ENCODE data around the gene NAALADL2. TPM values are rescaled to one million over a fixed set of nuclear protein-coding genes. Genes with fewer than 3 reads are reported as not detected.

NAALADL2 gene
- total and polyA plus RNA-seq, 2 experiments from 2014 or later, result 3.4 to 15.3 TPM

- Histone ChIP-seq H3K4me2 (no peak overlapping the region), H3K4me3 (no peak overlapping the region), H3K9me3 (ENCODE audit: low read depth) (no peaks in the 10 kb centered on the region), H2AFZ (no peak overlapping the region), H3K9me2 (replicated peaks; ENCODE audit: insufficient read depth) (no peaks in the 10 kb centered on the region), H3K27ac (no peak overlapping the region), H3K79me2 (no peaks in the 10 kb centered on the region), H3K27me3 (no peaks in the 10 kb centered on the region), H4K20me1 (ENCODE audit: insufficient read depth, poor library complexity, severe bottlenecking) (no peaks in the 10 kb centered on the region), H3K36me3 (replicated peaks; ENCODE audit: insufficient read depth, low read depth) (no peaks in the 10 kb centered on the region), H3K4me1 (ENCODE audit: insufficient read depth) (no peaks in the 10 kb centered on the region)
- no peak for TF ChIP-seq EZH2 (IDR thresholded peaks at IDR 0.05; ENCODE audit: borderline replicate concordance)
- TF ChIP-seq CTCF (IDR thresholded peaks at IDR 0.05; ENCODE audit: poor library complexity), result no peak
- TF ChIP-seq EZH2phosphoT487 (IDR thresholded peaks at IDR 0.05; ENCODE audit: low read depth, severe bottlenecking, unreplicated experiment), result no peak
- DNase-seq (ENCODE audit: low spot score), result no peak
Observed at GRCh38 chr3:175792245-175792644, 933.1 kb downstream of the NAALADL2 start.

GRCh38 chr3:175798326-175798725 lies 939.2 kb downstream of the NAALADL2 start:
- Histone ChIP-seq H2AFZ (no peak overlapping the region), H3K36me3 (replicated peaks; ENCODE audit: insufficient read depth, low read depth) (no peaks in the 10 kb centered on the region), H3K27ac (no peak overlapping the region), H4K20me1 (ENCODE audit: insufficient read depth, poor library complexity, severe bottlenecking) (no peaks in the 10 kb centered on the region), H3K4me2 (no peak overlapping the region), H3K79me2 (no peaks in the 10 kb centered on the region), H3K9me3 (ENCODE audit: low read depth) (no peaks in the 10 kb centered on the region), H3K9me2 (replicated peaks; ENCODE audit: insufficient read depth) (no peaks in the 10 kb centered on the region), H3K4me1 (ENCODE audit: insufficient read depth) (no peaks in the 10 kb centered on the region), H3K4me3 (no peak overlapping the region), H3K27me3 (no peaks in the 10 kb centered on the region)
- no peak for DNase-seq (ENCODE audit: low spot score)
- TF ChIP-seq CTCF (IDR thresholded peaks at IDR 0.05; ENCODE audit: poor library complexity) (no peak), EZH2phosphoT487 (IDR thresholded peaks at IDR 0.05; ENCODE audit: low read depth, severe bottlenecking, unreplicated experiment) (no peak), EZH2 (IDR thresholded peaks at IDR 0.05; ENCODE audit: borderline replicate concordance) (no peak)

GRCh38 chr3:175805825-175806224 lies 946.7 kb downstream of the NAALADL2 start:
- 81% methylated on average over 2 of the region's 2 CpGs for WGBS (ENCODE audit: low lambda C conversion rate, missing lambda C conversion rate)
- DNase-seq (ENCODE audit: low spot score), result no peak
- no peak for TF ChIP-seq EZH2phosphoT487 (IDR thresholded peaks at IDR 0.05; ENCODE audit: low read depth, severe bottlenecking, unreplicated experiment)
- no peak for TF ChIP-seq EZH2 (IDR thresholded peaks at IDR 0.05; ENCODE audit: borderline replicate concordance)
- TF ChIP-seq CTCF (IDR thresholded peaks at IDR 0.05; ENCODE audit: poor library complexity), result no peak
- H3K27me3 ChIP-seq, result no peaks in the 10 kb centered on the region
- H3K4me3 ChIP-seq, result no peak overlapping the region
- no peak overlapping the region for H3K27ac ChIP-seq
- H2AFZ ChIP-seq, result no peak overlapping the region
- no peaks in the 10 kb centered on the region for H4K20me1 ChIP-seq (ENCODE audit: insufficient read depth, poor library complexity, severe bottlenecking)
- H3K79me2 ChIP-seq, result no peaks in the 10 kb centered on the region
- H3K4me2 ChIP-seq, result no peak overlapping the region
- H3K9me2 ChIP-seq (replicated peaks; ENCODE audit: insufficient read depth), result no peaks in the 10 kb centered on the region
- no peaks in the 10 kb centered on the region for H3K36me3 ChIP-seq (replicated peaks; ENCODE audit: insufficient read depth, low read depth)
- no peaks in the 10 kb centered on the region for H3K9me3 ChIP-seq (ENCODE audit: low read depth)
- H3K4me1 ChIP-seq (ENCODE audit: insufficient read depth), result no peaks in the 10 kb centered on the region

- no peaks in the 10 kb centered on the region for H3K36me3 ChIP-seq (replicated peaks; ENCODE audit: insufficient read depth, low read depth)
- no peak overlapping the region for H3K4me2 ChIP-seq
- no peaks in the 10 kb centered on the region for H4K20me1 ChIP-seq (ENCODE audit: insufficient read depth, poor library complexity, severe bottlenecking)
- H3K4me3 ChIP-seq, result no peak overlapping the region
- no peaks in the 10 kb centered on the region for H3K79me2 ChIP-seq
- no peaks in the 10 kb centered on the region for H3K27me3 ChIP-seq
- DNase-seq (ENCODE audit: low spot score), result no peak
- no peaks in the 10 kb centered on the region for H3K4me1 ChIP-seq (ENCODE audit: insufficient read depth)
- H3K27ac ChIP-seq, result no peak overlapping the region
- H3K9me3 ChIP-seq (ENCODE audit: low read depth), result no peaks in the 10 kb centered on the region
- no peaks in the 10 kb centered on the region for H3K9me2 ChIP-seq (replicated peaks; ENCODE audit: insufficient read depth)
- no peak overlapping the region for H2AFZ ChIP-seq
- 94% methylated on average over 1 of the region's 1 CpG for WGBS (ENCODE audit: low lambda C conversion rate, missing lambda C conversion rate)
- TF ChIP-seq EZH2phosphoT487 (IDR thresholded peaks at IDR 0.05; ENCODE audit: low read depth, severe bottlenecking, unreplicated experiment), result no peak
- TF ChIP-seq EZH2 (IDR thresholded peaks at IDR 0.05; ENCODE audit: borderline replicate concordance), result no peak
- no peak for TF ChIP-seq CTCF (IDR thresholded peaks at IDR 0.05; ENCODE audit: poor library complexity)
Observed at GRCh38 chr3:175807175-175807574, 948.0 kb downstream of the NAALADL2 start.

All from hepatocyte (in vitro differentiated cells).